Measurements from ENCODE around the gene PNMA8B.

PNMA8B gene

DNA sequence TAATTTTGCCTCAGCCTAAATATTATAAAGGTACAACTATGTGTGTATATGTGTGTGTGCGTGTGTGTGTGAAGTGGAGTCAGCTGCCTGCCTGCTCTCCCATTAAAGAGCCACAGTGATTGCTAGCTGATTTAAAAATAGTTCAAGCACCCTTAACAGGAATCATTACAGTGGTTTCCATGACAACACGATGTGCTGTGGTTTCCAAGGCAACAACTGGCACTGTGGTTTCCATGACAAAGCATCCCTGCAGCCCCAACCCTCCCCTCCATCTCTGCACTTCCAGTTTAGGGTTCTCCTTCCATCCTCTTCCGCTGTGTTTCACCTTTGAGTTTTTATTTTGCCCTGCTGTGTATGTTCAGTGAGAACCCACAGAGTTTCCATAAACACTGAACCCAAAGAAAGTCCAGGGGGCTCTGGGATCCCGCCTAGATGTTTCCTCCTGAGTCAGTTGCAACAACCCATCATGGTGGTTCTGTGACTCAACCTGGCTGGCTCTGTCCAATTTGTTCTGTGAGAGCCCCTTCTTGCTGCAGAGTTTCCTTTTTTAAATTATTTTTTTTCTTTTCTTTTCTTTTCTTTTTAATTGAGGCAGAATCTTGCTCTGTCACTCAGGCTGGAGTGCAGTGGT lies 17.2 kb downstream of the PNMA8B start:
- H3K27ac ChIP-seq (ENCODE audit: low read length), result no peak overlapping the region
- H2AFZ ChIP-seq (ENCODE audit: low read length), result no peak overlapping the region
- no peaks in the 10 kb centered on the region for H3K9me2 ChIP-seq (replicated peaks; ENCODE audit: insufficient read depth, low read length)
- H4K20me1 ChIP-seq (ENCODE audit: insufficient read depth, low read length), result no peaks in the 10 kb centered on the region
- H3K4me3 ChIP-seq (ENCODE audit: low read length), result no peak overlapping the region
- peaks cover 84% of the 10 kb centered on the region for H3K27me3 ChIP-seq (replicated peaks; ENCODE audit: insufficient read depth, low read length)
- H3K4me1 ChIP-seq (ENCODE audit: low read length), result no peaks in the 10 kb centered on the region
- no peaks in the 10 kb centered on the region for H3K36me3 ChIP-seq (replicated peaks; ENCODE audit: insufficient read depth, low read length)
- no peaks in the 10 kb centered on the region for H3F3A ChIP-seq (ENCODE audit: insufficient read depth, low read length)
- no peaks in the 10 kb centered on the region for H3K79me2 ChIP-seq (ENCODE audit: low read length)
- H3K9ac ChIP-seq (ENCODE audit: low read length), result no peak overlapping the region
- H3K9me3 ChIP-seq (replicated peaks; ENCODE audit: insufficient read depth, low read length), result no peaks in the 10 kb centered on the region
- H3K4me2 ChIP-seq (ENCODE audit: low read depth, low read length), result no peak overlapping the region
- no peak for DNase-seq
- TF ChIP-seq EZH2phosphoT487 (IDR thresholded peaks at IDR 0.05; ENCODE audit: low read length) (no peak), EZH2 (optimal IDR thresholded peaks at IDR 0.05; ENCODE audit: low read depth, low read length) (no peak)
- TF ChIP-seq, protein P1, sequence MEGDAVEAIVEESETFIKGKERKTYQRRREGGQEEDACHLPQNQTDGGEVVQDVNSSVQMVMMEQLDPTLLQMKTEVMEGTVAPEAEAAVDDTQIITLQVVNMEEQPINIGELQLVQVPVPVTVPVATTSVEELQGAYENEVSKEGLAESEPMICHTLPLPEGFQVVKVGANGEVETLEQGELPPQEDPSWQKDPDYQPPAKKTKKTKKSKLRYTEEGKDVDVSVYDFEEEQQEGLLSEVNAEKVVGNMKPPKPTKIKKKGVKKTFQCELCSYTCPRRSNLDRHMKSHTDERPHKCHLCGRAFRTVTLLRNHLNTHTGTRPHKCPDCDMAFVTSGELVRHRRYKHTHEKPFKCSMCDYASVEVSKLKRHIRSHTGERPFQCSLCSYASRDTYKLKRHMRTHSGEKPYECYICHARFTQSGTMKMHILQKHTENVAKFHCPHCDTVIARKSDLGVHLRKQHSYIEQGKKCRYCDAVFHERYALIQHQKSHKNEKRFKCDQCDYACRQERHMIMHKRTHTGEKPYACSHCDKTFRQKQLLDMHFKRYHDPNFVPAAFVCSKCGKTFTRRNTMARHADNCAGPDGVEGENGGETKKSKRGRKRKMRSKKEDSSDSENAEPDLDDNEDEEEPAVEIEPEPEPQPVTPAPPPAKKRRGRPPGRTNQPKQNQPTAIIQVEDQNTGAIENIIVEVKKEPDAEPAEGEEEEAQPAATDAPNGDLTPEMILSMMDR (IDR thresholded peaks at IDR 0.05; ENCODE audit: low read length), result no peak

DNA sequence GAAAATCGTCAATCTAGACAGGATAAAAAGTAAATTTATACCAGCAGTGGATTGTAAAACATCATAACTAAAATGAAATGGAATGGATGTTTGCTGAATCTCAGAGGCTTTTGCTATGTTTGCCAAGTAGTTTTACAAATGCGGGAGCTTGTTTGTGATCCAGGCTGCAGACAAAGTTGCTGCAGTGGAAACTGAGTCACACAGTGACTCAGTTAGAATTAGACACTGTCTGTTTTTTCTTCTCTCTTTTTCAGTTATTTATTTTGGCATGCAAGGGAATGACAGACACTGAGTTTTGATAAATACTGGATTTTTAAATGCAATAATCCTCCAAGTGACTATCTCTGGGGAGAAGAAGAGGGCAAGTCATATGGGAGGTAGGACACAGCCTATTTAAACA lies 19.7 kb downstream of the PNMA8B start:
- H3K4me1 ChIP-seq (ENCODE audit: low read length), result no peaks in the 10 kb centered on the region
- H3K9me3 ChIP-seq (replicated peaks; ENCODE audit: insufficient read depth, low read length), result no peaks in the 10 kb centered on the region
- H3K27ac ChIP-seq (ENCODE audit: low read length), result no peak overlapping the region
- no peak overlapping the region for H3K4me2 ChIP-seq (ENCODE audit: low read depth, low read length)
- no peaks in the 10 kb centered on the region for H3K79me2 ChIP-seq (ENCODE audit: low read length)
- H3K36me3 ChIP-seq (replicated peaks; ENCODE audit: insufficient read depth, low read length), result no peaks in the 10 kb centered on the region
- no peaks in the 10 kb centered on the region for H4K20me1 ChIP-seq (ENCODE audit: insufficient read depth, low read length)
- no peaks in the 10 kb centered on the region for H3F3A ChIP-seq (ENCODE audit: insufficient read depth, low read length)
- no peaks in the 10 kb centered on the region for H3K9me2 ChIP-seq (replicated peaks; ENCODE audit: insufficient read depth, low read length)
- no peak overlapping the region for H3K4me3 ChIP-seq (ENCODE audit: low read length)
- H3K9ac ChIP-seq (ENCODE audit: low read length), result no peak overlapping the region
- no peak for DNase-seq
- TF ChIP-seq EZH2 (optimal IDR thresholded peaks at IDR 0.05; ENCODE audit: low read depth, low read length) (no peak), EZH2phosphoT487 (IDR thresholded peaks at IDR 0.05; ENCODE audit: low read length) (no peak)
- TF ChIP-seq, protein P1 (IDR thresholded peaks at IDR 0.05; ENCODE audit: low read length), result no peak
- H2AFZ ChIP-seq (ENCODE audit: low read length), result no peak overlapping the region
- peaks cover 84% of the 10 kb centered on the region for H3K27me3 ChIP-seq (replicated peaks; ENCODE audit: insufficient read depth, low read length)

DNA sequence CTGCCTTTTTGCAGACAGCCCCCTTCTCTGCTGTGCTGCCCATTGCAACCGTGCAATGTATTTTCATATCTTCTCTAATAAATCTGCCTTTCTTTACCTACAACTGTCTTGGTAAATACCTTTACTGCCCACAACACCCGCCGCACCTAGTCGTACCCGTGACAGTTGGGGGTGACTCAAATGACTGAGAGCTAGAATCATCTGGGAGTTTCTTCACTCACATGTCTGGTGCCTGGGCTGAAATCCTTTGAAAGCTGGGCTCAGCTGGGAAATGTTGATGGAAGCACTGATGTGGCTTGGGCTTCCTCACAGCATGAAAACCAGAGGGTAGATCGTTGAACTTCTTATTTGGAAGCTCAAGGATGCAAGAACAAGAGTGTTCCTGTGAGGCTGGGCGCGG lies 21.5 kb downstream of the PNMA8B start:
- Histone ChIP-seq H3K27me3 (replicated peaks; ENCODE audit: insufficient read depth, low read length) (peaks cover 86% of the 10 kb centered on the region), H3K36me3 (replicated peaks; ENCODE audit: insufficient read depth, low read length) (no peaks in the 10 kb centered on the region), H3K4me3 (ENCODE audit: low read length) (no peak overlapping the region), H3K4me1 (ENCODE audit: low read length) (no peaks in the 10 kb centered on the region), H3K9me3 (replicated peaks; ENCODE audit: insufficient read depth, low read length) (no peaks in the 10 kb centered on the region), H3F3A (ENCODE audit: insufficient read depth, low read length) (no peaks in the 10 kb centered on the region), H3K4me2 (ENCODE audit: low read depth, low read length) (no peak overlapping the region), H2AFZ (ENCODE audit: low read length) (no peak overlapping the region), H3K9ac (ENCODE audit: low read length) (no peak overlapping the region), H3K9me2 (replicated peaks; ENCODE audit: insufficient read depth, low read length) (no peaks in the 10 kb centered on the region), H3K27ac (ENCODE audit: low read length) (no peak overlapping the region), H4K20me1 (ENCODE audit: insufficient read depth, low read length) (no peaks in the 10 kb centered on the region), H3K79me2 (ENCODE audit: low read length) (no peaks in the 10 kb centered on the region)
- TF ChIP-seq, protein P1 (IDR thresholded peaks at IDR 0.05; ENCODE audit: low read length), result no peak
- TF ChIP-seq EZH2 (optimal IDR thresholded peaks at IDR 0.05; ENCODE audit: low read depth, low read length) (no peak), EZH2phosphoT487 (IDR thresholded peaks at IDR 0.05; ENCODE audit: low read length) (no peak)
- DNase-seq, result no peak

Data from MM.1S (cell line).